ENCODE results near the gene GPX6.
"Not testable (repeated sequence)": the region's sequence is repeated elsewhere in the genome, so short reads cannot be mapped to it uniquely, and the experiment has no call there.

The GPX6 gene, protein sequence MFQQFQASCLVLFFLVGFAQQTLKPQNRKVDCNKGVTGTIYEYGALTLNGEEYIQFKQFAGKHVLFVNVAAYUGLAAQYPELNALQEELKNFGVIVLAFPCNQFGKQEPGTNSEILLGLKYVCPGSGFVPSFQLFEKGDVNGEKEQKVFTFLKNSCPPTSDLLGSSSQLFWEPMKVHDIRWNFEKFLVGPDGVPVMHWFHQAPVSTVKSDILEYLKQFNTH

DNA sequence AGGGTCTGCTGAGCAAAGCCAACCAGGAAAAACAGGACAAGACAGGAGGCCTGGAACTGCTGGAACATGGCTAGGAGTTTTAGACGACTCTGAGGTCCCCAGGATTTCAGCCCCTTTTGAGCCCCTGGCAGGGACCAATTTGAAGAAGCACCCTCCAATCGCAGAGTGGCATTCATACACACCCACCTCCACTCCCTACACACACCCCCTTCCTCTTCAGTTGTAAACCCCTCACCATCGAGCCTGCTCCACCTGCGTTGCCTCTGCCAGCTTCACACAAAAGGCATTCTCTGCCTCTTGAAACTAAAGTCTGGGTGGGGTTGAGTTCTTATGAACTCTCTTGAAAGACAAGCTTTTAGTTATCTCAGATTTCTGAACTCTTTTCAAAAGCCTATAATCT lies at the start of gene GPX6:
GPX6 (minus strand) TSS at position 118 of the 400 bp plus-strand sequence; CDS start at position 68, 50 bp downstream.
- no peak for DNase-seq

DNA sequence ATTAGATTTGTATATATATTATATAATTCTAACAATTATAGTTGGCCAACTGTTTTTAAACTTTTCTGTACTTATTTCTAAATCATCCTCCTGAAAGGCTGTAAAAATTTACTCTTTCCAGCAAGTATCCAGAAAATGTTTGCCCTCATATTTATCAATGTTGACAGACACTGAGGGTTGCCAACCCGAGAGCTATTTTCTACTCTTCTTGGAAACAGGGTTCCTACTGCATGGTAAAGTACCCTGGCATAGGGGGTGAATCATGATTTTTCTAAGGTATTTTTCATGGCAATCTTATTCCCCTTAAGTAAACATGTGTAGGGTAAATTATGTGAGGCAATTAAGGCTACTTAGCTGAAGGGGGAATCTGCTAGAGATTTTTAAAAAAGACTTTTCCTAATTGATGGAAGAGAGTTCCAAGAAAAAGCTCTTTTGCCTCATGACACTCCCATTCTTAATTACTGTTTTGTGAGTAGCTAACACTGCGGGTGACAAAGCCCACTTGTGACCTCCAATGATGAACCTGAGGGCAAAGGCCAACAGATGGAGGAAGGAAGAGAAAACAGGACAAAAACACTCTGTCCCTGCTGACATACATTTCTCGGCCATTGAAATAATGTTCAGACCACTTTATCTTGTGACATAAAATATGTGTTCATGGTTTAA lies 48.0 kb upstream of the GPX6 start:
- DNase-seq, result no peak

DNA sequence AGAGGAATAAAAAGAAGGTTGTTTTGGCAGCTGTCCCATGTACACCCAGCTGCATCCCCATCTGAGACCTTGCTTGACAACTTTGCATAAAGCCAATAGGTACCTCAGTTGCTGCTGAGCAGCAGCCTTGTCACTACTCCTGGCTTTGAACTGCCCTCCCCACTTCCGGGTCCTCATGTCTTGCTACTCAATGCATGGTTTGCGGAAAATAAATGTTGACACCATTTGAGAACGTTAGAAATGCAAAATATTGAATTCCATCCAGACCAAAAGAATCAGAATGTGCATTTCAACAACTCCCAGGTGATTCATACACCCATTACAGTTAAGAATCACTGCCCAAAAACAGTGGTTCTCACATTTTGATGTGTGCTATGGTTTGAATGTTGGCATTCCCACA lies 43.0 kb upstream of the GPX6 start:
- no peak for DNase-seq

DNA sequence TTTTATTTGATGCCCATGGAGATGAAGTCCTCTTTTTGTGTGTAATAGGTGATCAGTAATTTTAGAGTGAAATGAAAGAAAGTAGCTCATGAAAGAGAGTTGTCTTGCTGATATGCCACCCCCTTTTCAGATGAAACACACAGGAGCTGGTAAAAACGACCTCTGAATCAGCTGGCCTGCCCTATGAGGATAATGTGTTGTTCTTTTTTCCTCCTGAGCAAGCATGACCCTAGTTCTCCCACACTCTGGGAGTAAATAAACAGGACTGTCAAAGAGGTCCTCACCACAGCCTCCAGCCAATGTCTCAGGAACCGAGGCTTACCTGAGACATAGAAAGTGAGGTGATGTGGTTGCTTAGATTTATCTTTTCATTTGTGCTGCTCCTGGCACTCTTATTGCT lies 39.5 kb upstream of the GPX6 start:
- DNase-seq, result no peak

DNA sequence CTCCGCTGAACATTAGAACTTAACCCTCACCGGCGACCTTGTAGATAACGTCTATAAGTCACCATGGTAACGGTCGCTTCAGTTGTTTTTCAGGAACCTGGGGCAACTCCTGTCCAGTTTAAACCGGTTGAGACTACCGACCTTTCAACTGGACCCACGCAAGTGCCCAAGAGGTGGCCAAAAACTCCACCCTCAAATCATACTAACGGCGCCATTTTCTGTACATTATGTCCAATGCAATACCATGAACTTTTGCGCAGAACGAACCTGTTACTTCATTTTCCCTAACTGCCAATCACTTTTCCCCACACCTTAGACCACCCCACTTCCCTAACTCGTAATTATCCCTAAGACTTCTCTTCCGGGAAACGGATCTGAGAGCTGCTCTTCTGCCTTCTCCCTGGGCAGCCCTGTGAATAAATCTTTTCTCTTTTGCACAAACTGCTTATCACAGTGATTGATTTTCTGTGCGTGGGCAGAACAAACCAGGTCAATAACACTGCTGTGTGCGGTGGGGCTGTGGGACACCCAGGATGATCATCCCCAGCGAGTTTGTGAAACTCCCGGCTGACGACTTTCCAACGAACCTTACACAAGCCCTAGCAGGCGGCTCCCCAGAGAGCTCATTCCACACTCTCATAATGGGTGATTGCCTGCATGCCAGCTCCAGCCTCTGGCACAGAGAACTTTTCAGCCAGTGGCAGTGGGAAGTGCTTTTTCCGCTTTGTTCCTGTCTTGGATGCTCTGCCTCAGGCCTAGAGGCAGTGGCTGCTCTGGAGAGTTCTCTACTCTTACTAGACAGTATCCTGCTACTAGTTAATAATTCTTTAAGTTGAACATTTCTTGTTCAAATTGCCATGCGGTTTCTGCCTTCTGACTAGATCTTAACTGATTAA lies 38.6 kb upstream of the GPX6 start:
- peak in 2 of 56 donors; percentile 1 for DNase-seq

DNA sequence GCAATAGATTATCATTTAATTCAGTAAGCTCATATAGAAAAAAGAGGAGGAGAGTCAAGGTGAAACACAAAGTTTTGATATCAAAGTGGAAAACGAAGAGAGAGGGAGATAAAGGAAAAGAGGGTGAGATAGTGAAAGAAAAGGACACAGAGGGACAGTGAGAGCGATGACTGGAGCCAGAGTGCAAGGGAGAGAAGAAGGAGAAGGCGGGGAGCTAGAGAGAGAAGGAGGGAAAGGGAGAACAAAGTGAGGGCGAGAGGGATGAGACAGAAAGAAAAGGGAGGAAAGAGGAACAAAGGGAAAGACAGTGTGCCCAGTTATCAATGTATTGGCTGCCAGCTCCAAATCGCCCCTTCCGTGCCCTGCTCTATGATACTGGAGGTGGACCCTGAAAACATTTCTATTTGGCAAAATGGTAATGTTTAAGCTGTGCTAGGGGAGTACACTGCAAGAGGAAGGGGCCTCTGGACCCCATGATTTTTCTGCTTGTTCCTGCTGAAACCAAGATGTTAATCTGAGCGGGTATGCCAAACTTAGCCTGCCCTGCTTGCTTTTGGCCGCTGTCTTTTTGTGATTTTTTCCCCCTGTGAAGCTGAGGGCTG lies 37.9 kb upstream of the GPX6 start:
- DNase-seq, result no peak

DNA sequence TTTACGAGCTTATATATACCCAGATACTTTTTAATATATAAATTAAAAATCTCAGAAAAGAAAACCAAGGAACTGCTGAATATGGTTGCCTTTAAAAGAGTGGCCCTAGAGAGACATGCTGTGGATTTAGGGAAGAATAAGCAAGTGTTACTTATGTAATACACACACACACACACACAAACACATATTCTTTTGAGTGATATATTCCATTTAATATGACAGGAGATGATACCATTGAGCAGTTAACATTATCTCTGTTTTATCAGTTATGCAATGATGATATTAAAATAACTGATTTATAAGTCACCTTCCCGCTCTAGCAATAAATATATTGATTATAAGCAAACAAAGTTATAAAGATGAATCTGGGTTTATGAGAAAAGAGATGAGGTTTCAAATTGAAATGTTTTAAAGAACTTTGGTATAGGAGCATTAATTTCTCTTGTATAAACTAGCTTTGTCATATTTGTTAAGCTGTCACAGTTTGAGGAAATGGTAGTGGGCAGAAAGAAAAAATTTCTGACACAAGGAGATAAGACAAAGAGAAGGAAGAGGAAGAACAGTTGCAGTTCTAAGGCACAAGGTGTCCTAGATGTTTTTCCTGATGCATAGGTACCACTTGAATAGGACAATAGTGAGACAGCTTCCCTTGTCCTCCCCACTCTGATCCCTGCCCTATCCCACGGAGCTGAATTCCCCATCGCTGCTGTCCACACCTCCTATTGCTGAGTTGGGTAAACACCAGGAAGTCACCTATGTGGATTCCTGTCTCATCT lies 36.5 kb upstream of the GPX6 start:
- no peak for DNase-seq

DNA sequence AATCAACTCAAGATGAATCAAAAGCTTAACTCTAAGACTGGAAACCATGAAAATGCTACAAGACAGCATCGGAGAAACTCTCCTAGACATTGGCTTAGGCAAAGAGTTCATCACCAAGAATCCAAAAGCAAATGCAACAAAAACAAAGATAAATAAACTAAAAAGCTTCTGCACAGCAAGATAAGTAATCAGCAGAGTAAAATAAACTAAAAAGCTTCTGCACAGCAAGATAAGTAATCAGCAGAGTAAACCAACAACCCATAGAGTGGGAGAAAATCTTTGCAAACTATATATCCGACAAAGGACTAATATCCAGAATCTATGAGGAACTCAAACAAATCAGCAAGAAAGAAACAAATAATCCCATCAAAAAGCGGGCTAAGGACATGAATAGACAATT lies 31.4 kb upstream of the GPX6 start:
- DNase-seq, result not testable (repeated sequence)

DNA sequence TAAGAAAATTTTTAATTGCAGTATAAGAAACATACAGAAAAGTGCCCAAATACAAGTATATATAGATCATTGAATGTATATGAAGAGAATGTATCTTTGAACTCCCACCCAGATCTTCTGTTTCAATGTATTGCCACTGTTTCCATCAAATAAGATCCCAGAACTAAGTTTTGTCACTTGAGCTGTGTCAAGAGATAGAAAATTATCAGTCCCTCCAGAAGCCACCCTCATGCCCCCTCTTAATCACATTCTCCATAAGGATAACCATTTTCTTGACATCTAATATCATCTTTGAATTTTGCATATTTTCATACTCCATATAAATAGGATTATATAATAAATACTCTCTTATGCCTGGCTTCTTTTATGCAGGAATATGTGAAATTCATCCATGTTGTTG lies 30.4 kb upstream of the GPX6 start:
- no peak for DNase-seq

DNA sequence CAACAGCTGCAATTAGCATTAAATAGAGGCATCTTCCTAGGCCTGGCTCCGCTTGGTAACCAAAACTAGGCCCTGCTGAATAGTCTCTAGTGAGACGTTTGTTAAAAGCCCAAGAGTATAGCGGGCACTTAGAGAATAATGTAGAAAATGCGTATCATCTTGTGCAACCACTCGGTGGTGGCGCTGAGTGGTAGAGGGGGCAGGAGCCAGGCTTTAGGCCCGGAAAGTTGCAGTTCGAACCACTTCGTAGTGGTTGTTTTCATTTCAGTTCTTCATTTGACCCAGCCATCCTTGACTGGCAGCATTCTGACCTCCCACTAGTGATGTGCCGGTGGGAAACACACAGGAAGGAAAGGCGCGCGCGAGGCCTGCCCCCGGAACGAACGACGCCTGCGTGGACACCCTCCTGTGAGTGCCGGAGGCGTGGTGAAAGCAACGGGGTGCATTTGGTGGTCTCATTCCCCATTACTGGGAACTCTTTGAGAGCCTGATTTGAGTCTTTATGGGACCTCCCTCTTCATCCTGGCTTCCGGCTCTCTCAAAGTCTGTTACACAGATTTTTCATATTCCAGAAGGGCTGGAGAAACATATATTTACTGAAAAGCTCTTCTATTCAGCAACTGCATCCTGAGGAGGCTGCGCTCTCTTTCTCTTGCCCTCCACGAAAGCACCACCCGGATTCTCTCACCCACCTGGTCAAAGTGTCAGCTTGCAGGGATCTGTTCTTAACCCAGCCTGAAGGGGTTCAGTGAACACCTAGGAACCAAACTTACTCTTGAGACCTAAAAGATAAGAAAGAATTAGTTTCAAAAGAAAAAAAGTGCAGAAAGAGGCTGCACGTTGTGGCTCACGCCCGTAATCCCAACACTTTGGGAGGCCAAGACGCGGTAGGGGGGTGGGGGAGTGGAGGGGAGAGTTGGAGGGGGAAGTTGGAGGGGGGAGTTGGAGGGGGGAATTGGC lies 28.3 kb upstream of the GPX6 start:
- peak in 13 of 56 donors; percentile 2 to 37 (median 18) for DNase-seq

DNA sequence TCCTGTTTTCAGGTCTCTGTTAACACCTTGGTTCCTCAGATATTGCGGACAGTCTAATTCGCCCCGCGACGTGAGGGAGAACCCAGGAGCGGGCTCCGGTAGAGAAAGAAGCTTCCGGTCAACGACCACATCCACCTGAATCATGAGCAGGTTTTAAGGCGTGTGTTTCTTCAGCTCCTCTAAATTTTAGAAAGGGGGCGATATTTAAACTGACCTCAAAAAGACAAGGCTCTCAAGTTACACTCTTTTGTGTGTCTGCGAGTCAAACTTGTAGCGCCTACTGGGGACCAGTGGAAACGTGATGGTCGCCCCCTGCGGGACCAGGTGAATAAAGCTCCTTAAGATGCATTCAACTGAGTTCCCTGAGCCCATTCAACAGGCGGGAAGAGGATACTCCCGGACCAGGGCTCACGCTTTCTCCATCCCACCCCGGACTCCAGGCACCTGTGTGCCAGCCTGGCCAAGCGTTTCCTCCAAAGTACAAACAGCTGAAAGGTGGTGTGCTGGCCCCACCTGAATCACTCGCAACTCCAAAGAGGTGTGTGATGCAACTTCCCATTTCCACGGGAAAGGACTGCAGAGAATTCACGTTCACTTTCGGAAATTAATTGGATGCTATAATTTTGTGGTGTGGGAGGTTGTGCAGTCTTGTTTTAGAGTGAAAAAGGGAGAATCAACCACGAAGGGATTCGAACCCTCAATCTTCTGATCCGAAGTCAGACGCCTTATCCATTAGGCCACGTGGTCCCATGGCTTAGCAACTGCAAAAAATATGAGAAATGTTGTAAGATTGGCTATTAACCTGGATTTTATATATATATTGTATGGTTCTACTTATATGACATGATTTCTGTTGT lies 27.1 kb upstream of the GPX6 start:
- peak in 9 of 56 donors; percentile 1 to 49 (median 18) for DNase-seq

DNA sequence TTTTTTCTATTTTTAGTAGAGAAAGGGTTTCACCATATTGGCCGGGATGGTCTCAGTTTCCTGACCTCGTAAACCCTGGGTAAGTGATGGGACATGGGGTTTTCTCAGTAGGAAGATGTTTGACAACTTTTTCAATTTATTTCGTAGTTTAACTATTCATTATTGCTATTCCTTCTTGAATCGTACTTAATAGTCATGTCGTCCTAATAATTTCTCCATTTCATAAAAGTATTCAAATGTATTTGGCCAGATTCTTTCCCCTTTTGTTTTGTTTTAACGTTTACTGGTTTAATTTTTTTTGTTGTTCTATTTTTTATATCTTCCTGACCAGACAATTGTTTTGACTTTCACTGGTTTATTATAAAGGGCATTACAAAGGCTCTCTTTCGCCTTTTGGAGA lies 26.4 kb upstream of the GPX6 start:
- DNase-seq, result no peak

DNA sequence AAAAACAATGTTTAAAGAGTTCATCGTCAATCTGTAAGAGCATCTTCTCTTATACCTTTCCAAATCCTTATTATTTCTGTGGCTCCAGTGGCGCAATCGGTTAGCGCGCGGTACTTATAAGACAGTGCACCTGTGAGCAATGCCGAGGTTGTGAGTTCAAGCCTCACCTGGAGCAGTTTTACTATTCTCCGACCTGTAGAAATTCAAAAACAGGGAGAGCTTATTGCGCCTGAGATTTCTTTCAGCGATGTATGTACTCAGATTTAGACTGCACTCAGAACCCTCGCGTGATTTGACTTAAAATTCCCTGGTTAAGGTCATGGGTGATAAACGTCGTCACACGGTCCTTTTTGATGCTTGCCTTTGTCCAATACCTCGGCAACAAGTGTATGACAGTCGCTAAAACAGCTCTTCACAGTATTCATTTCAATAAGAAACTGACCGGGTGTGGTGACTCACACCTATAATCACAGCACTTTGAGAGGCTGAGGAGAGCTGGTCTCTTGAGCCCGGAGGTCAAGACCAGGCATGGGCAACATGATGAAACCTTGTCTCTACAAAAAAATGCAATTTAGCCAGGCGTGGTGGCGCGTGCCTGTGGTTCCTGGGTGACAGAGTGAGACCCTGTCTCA lies 22.0 kb upstream of the GPX6 start:
- DNase-seq, result peak in 4 of 56 donors; percentile 1 to 8 (median 4)

DNA sequence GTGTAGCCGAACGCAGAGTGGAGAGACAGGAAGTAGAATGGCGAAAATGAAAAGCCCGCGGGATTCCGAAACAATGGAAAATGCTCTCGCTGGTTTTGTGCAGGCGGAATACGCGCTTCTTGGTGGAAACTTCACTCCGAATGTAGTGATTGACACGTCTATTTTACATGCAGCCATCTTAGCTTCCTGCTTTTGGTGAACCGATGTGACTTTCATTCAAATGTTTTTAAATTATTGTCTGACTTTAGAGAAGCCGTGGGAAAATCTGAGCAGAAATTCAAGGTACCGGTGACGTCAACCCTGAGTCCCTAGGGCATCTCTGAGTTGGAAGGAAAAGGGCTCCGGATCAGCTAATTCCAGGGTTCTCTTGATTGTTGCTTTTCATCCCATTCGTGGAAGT lies 21.5 kb upstream of the GPX6 start:
- peak in 9 of 56 donors; percentile 1 to 29 (median 19) for DNase-seq

DNA sequence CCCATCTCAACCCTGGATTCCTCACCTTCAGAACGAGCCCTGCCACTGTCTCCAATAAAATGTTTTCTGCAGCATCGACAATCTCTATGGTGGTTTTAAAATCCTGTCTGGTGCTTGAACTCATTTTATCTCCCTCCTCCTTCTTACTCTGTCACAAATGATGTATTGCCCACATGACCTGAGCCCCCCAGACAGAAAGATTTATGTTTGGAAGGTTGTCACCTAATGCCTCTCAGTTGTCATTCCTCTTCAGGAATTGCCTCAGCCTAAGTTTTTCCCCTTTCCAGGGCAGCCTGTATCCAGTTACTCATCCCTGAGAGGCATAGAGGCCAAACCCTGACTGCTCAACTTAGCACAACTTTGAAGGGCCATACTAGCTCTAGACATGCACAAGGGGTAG lies 19.3 kb upstream of the GPX6 start:
- DNase-seq, result no peak

DNA sequence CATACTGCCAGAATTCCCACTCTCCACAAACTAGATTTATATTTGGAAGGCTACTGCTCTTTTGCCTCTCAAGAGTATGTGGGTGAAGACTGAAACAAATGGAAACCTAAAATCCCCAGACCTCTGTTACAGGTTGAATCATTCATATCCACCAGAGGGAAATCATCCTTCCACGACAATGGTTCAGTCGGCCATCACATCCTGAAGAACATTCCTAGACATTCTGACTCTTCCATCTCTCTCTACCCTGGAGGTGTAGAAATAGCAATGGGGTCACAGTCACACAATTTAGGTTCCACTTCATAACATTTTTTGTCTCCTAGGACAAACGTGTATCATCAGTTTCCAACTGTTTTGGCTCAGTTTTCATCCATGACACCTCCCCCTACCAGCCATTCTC lies 18.7 kb upstream of the GPX6 start:
- DNase-seq, result no peak

DNA sequence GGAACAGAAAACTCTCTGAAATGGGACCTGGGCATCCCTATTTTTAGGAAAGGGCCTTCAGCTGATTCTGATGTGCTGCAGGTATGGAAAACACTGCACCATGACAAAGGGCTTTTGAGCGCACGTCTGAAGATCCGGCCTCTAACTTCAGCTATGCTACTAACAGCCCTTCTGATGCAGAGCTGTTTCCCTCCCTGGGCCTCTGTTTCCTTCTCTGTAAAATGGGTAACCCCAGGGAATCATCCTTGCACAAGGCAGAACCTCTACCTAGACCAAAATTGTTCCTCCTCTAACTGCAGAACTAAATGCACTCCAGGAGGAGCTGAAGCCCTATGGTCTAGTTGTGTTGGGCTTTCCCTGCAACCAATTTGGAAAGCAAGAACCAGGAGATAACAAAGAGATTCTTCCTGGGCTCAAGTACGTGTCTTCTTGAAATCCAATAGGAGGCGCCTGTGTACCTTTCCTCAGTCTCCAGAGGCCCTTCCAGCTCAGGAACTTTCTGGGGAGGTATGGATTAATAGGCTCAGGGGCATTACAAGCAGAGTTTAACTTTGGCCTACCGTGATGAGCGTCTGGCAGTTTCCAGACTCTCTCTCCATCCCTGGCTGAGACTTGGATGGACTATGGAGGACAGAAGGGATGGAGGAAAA lies 16.0 kb upstream of the GPX6 start:
- no peak for DNase-seq

DNA sequence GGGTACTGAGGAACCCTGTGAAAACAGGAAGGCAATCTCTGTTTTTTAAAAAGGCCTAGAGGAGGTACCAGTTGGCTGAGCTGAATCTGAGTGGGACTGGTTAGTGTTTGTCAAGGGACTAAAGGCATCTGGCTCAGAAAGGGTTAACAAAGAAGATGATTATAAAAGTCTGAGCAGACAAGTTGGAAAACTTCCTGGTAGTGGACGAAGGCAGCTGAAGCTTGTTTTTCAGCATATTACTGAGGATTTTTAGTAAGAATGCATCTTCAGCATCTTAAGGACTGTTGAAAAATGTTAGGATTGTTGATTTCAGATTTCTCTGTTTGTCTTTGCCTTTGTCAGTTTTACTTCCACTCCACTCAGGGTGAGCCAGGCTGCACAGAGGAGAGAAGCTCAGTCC lies 15.2 kb upstream of the GPX6 start:
- DNase-seq, result no peak
